ENCODE data around the gene UGT2A3. TPM values are rescaled to one million over a fixed set of nuclear protein-coding genes. Genes with fewer than 3 reads are reported as not detected.

Gene UGT2A3
- total and polyA plus RNA-seq, 4 donors: 0.18 TPM; not detected in 3

DNA sequence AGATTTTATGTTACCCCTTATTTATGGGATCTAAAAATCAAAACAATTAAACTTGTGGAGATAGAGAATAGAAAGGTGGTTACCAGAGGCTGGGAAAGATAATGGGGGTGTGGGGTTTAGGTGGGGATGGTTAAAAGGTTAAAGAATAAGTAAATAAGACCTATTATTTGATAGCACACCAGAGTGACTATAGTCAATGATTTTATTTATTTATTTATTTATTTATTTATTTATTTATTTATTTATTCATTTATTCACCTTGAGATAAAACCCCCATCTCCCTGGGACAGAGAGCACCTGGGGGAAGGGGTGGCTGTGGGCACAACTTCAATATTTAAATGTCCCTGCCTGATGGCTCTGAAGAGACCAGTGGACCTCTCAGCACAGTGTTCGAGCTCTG, 66.1 kb downstream of the UGT2A3 start:
- WGBS, 2 donors: 85 to 100% methylated on average over 1 of the region's 1 CpG
- H3K4me3 ChIP-seq: no peak overlapping the region
- H3K9ac ChIP-seq (ENCODE audit: insufficient read depth in 1 of 2, low read length in 2 of 2): no peak overlapping the region
- peaks cover 0 to 3% (median 0%) of the 10 kb centered on the region in 4 donors for H3K9me3 ChIP-seq (ENCODE audit: control insufficient read depth in 4 of 4, insufficient read depth in 3 of 4, low read length in 3 of 4)
- no peak for ATAC-seq (ENCODE audit: insufficient read depth, low FRiP score)
- TF ChIP-seq, protein P1, sequence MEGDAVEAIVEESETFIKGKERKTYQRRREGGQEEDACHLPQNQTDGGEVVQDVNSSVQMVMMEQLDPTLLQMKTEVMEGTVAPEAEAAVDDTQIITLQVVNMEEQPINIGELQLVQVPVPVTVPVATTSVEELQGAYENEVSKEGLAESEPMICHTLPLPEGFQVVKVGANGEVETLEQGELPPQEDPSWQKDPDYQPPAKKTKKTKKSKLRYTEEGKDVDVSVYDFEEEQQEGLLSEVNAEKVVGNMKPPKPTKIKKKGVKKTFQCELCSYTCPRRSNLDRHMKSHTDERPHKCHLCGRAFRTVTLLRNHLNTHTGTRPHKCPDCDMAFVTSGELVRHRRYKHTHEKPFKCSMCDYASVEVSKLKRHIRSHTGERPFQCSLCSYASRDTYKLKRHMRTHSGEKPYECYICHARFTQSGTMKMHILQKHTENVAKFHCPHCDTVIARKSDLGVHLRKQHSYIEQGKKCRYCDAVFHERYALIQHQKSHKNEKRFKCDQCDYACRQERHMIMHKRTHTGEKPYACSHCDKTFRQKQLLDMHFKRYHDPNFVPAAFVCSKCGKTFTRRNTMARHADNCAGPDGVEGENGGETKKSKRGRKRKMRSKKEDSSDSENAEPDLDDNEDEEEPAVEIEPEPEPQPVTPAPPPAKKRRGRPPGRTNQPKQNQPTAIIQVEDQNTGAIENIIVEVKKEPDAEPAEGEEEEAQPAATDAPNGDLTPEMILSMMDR (IDR thresholded peaks at IDR 0.05; ENCODE audit: control extremely low read depth, extremely low read depth): no peak
- DNase-seq: no peak
- no peak overlapping the region for H3K27ac ChIP-seq (ENCODE audit: low read depth in 1 of 2, low read length in 1 of 2)
- no peaks in the 10 kb centered on the region for H3K27me3 ChIP-seq (ENCODE audit: control insufficient read depth in 3 of 3, insufficient read depth in 3 of 3, low read length in 2 of 3)
- no peaks in the 10 kb centered on the region for H3K4me1 ChIP-seq (ENCODE audit: control insufficient read depth in 5 of 5, insufficient read depth in 5 of 5, low read length in 5 of 5)
- H3K36me3 ChIP-seq (ENCODE audit: control insufficient read depth in 4 of 4, insufficient read depth in 4 of 4, low read length in 4 of 4): no peaks in the 10 kb centered on the region

DNA sequence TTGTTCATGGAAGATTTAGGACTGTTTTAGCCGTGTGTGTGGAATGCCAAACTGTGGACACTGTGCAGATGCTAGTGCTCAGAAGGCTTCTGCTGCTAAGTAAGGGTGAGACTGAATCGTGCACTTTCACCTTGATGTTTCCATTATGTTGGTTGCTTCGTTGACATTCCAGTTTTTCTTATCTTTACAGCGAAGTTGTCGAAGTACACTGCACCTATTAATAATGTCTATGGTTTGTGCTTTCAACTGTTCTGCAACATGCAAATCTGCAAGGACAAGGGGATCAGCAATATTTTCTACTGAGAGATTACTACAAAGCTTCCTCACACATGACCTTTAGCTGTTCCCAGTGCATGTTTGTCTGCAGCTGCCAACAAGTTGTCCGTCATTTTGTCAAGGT, 67.7 kb downstream of the UGT2A3 start:
- no peak for ATAC-seq (ENCODE audit: insufficient read depth, low FRiP score)
- Histone ChIP-seq H3K4me3 (no peak overlapping the region), H3K9ac (ENCODE audit: insufficient read depth in 1 of 2, low read length in 2 of 2) (no peak overlapping the region), H3K27me3 (ENCODE audit: control insufficient read depth in 3 of 3, insufficient read depth in 3 of 3, low read length in 2 of 3) (no peaks in the 10 kb centered on the region), H3K4me1 (ENCODE audit: control insufficient read depth in 5 of 5, insufficient read depth in 5 of 5, low read length in 5 of 5) (no peaks in the 10 kb centered on the region), H3K27ac (ENCODE audit: low read depth in 1 of 2, low read length in 1 of 2) (no peak overlapping the region), H3K36me3 (ENCODE audit: control insufficient read depth in 4 of 4, insufficient read depth in 4 of 4, low read length in 4 of 4) (no peaks in the 10 kb centered on the region), H3K9me3 (ENCODE audit: control insufficient read depth in 4 of 4, insufficient read depth in 3 of 4, low read length in 3 of 4) (peaks cover 0 to 3% (median 0%) of the 10 kb centered on the region in 4 donors)
- WGBS, 2 donors: 58 to 70% methylated on average over 6 of the region's 6 CpGs
- TF ChIP-seq, protein P1 (IDR thresholded peaks at IDR 0.05; ENCODE audit: control extremely low read depth, extremely low read depth): no peak
- no peak for DNase-seq

Small RNAs within 50 kb of the gene (small RNA-seq; reads per million reads assigned to genes)
- not detected for gene AC021146.3 (ENCODE audit: low replicate concordance)
- gene AC021146.6 (ENCODE audit: low replicate concordance): not detected

Other genes with a start within 250 kb of the UGT2A3 start
- not detected for gene UGT2B10, start 135.8 kb downstream of the UGT2A3 start, total RNA-seq
- not detected for gene UGT2B10, start 135.8 kb downstream of the UGT2A3 start, polyA plus RNA-seq
- 10 to 100 TPM in 1 of 2 donors, 1 to 10 TPM in 1; 2.2 to 13.5 TPM for gene UGT2B7, start 144.7 kb upstream of the UGT2A3 start, total RNA-seq
- under 1 TPM; 0.14 to 0.32 TPM for gene UGT2B7, start 144.7 kb upstream of the UGT2A3 start, polyA plus RNA-seq

Measured in lung (tissue), 13 donors.